Vagina (tissue), 2 donors: ENCODE results near the gene DIO3. TPM values are rescaled to one million over a fixed set of nuclear protein-coding genes. Genes with fewer than 3 reads are reported as not detected.

Experiments
- DNase-seq, 2 donors: peaks; one replicate each; pipeline ENCODE4 v3.0.0-alpha.2; 2017; ENCODE audit errors: extremely low spot score in 2 of 2
- H3K27ac ChIP-seq: fragments of 200-600 bp; sonication (generic); one replicate; pipeline ENCODE4 v1.5.1; 2019
- H3K27me3 ChIP-seq: fragments of 200-600 bp; sonication (generic); one replicate; pipeline ENCODE4 v1.5.1; 2019
- H3K36me3 ChIP-seq, 2 donors: fragments of 200-600 bp; sonication (generic); one replicate each; pipeline ENCODE4 v1.5.1; 2017 to 2019
- H3K4me1 ChIP-seq: fragments of 200-600 bp; sonication (generic); one replicate; pipeline ENCODE4 v1.5.1; 2019
- H3K4me3 ChIP-seq, 2 donors: fragments of 200-600 bp; sonication (generic); 1 replicate in 1 of 2; 2 replicates in 1 of 2; pipeline ENCODE4 v1.5.1; 2016 to 2019
- H3K9me3 ChIP-seq: fragments of 200-600 bp; sonication (generic); one replicate; pipeline ENCODE4 v1.5.1; 2019
- POLR2A ChIP-seq, 2 donors: fragments of 450-650 bp; IDR thresholded peaks; one replicate each; pipeline ENCODE4 v1.6.1; 2017; ENCODE audit warnings: antibody characterized with exemption in 2 of 2, mild to moderate bottlenecking in 2 of 2, moderate library complexity in 2 of 2
- POLR2AphosphoS5 ChIP-seq, 2 donors: sonication (generic); formaldehyde crosslinking; IDR thresholded peaks; one replicate each; pipeline ENCODE4 v1.9.0; 2017; ENCODE audit warnings: antibody characterized with exemption in 2 of 2, mild to moderate bottlenecking in 2 of 2, low read depth in 1 of 2; ENCODE audit not compliant: insufficient read depth in 1 of 2
- intact Hi-C: fragments of 100-400 bp; cut with DNase I; formaldehyde crosslinking; loops from one replicate; pipeline ENCODE4 v1.15.1; 2023
- total RNA-seq: library from RNA; depleted of rRNA; stranded (reverse); fragments of >200 nt; gene quantifications from one replicate; pipeline ENCODE4 v1.2.3, GENCODE V29; 2016
- TF ChIP-seq, protein P1 (sequence below), 3 experiments: fragments of 450-650 bp in 2 of 3; fragments of 200-600 bp in 1 of 3; sonication (generic) in 1 of 3; IDR thresholded peaks; one replicate each; pipeline ENCODE4 v1.5.1; 2017 to 2019; ENCODE audit warnings: antibody characterized with exemption in 3 of 3, mild to moderate bottlenecking in 2 of 3, moderate library complexity in 2 of 3

The DIO3 gene
- total RNA-seq, 1 donor from 2014 or later = 52.1 TPM

DNA sequence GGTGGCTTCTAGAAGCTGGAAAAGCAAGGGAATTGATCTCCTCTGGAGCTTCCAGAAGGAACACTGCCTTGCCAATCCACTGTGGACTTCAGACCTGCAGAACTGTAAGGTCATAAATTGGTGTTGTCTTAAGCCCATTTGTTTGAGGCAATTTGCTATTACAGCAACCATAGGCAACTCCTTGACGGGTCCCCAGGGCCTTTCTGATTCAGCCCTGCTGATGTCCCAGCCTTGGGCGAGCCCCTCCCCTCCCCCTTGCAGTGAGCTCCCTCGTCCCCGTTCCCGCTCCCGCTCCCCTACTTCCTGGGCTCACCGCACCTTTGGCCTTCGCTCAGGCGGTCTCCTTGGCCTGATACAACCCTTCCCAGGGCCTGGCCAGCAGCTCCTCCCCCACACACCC lies 18.9 kb upstream of the DIO3 start:
- no peaks in the 10 kb centered on the region for H3K9me3 ChIP-seq
- intact Hi-C loops = no loop called here
- H3K4me1 ChIP-seq = no peaks in the 10 kb centered on the region
- TF ChIP-seq POLR2AphosphoS5 (IDR thresholded peaks at IDR 0.05; ENCODE audit: insufficient read depth in 1 of 2, low read depth in 1 of 2) = no peak
- no peak for TF ChIP-seq POLR2A (IDR thresholded peaks at IDR 0.05)
- TF ChIP-seq, protein P1, sequence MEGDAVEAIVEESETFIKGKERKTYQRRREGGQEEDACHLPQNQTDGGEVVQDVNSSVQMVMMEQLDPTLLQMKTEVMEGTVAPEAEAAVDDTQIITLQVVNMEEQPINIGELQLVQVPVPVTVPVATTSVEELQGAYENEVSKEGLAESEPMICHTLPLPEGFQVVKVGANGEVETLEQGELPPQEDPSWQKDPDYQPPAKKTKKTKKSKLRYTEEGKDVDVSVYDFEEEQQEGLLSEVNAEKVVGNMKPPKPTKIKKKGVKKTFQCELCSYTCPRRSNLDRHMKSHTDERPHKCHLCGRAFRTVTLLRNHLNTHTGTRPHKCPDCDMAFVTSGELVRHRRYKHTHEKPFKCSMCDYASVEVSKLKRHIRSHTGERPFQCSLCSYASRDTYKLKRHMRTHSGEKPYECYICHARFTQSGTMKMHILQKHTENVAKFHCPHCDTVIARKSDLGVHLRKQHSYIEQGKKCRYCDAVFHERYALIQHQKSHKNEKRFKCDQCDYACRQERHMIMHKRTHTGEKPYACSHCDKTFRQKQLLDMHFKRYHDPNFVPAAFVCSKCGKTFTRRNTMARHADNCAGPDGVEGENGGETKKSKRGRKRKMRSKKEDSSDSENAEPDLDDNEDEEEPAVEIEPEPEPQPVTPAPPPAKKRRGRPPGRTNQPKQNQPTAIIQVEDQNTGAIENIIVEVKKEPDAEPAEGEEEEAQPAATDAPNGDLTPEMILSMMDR (IDR thresholded peaks at IDR 0.05) = no peak
- no peak overlapping the region for H3K27ac ChIP-seq
- no peaks in the 10 kb centered on the region for H3K27me3 ChIP-seq
- H3K36me3 ChIP-seq = no peaks in the 10 kb centered on the region
- H3K4me3 ChIP-seq = no peak overlapping the region
- DNase-seq = no peak

- intact Hi-C loops = no loop called here
- TF ChIP-seq, protein P1 (IDR thresholded peaks at IDR 0.05) = no peak
- TF ChIP-seq POLR2AphosphoS5 (IDR thresholded peaks at IDR 0.05; ENCODE audit: insufficient read depth in 1 of 2, low read depth in 1 of 2) (no peak), POLR2A (IDR thresholded peaks at IDR 0.05) (no peak)
- Histone ChIP-seq H3K4me3 (no peak overlapping the region), H3K36me3 (no peaks in the 10 kb centered on the region), H3K27ac (no peak overlapping the region), H3K27me3 (no peaks in the 10 kb centered on the region), H3K4me1 (no peaks in the 10 kb centered on the region), H3K9me3 (no peaks in the 10 kb centered on the region)
- no peak for DNase-seq
Observed at GRCh38 chr14:101543814-101544213, 17.5 kb upstream of the DIO3 start.

GRCh38 chr14:101544550-101544949 lies 16.7 kb upstream of the DIO3 start:
- intact Hi-C loops = no loop called here
- H3K4me3 ChIP-seq = no peak overlapping the region
- no peaks in the 10 kb centered on the region for H3K27me3 ChIP-seq
- H3K9me3 ChIP-seq = no peaks in the 10 kb centered on the region
- DNase-seq = no peak
- no peak overlapping the region for H3K27ac ChIP-seq
- H3K4me1 ChIP-seq = no peaks in the 10 kb centered on the region
- no peaks in the 10 kb centered on the region for H3K36me3 ChIP-seq
- TF ChIP-seq POLR2A (IDR thresholded peaks at IDR 0.05) = no peak
- no peak for TF ChIP-seq POLR2AphosphoS5 (IDR thresholded peaks at IDR 0.05; ENCODE audit: insufficient read depth in 1 of 2, low read depth in 1 of 2)
- TF ChIP-seq, protein P1 (IDR thresholded peaks at IDR 0.05) = no peak

DNA sequence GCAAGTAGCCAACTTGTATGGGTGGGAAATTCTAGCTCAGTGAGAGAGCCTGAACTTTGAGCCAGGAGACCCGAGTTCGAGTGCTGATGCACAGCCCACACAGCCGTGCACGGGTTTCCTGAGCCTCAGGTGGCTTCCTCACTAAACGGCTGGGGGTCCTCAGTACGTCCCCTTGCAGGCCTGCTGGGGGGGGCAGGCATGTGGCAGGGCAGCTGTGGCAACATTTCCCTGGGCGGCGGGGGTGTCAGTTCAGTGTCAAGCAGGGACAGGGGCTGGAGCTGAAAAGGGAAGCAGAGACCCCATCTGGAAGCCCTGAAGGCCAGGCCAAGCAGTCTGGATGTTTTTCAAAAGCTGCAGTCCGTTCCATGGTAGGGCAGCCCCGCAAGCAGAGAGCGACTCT lies 14.6 kb upstream of the DIO3 start:
- H3K27me3 ChIP-seq = no peaks in the 10 kb centered on the region
- no peak overlapping the region for H3K27ac ChIP-seq
- no peaks in the 10 kb centered on the region for H3K9me3 ChIP-seq
- TF ChIP-seq POLR2AphosphoS5 (IDR thresholded peaks at IDR 0.05; ENCODE audit: insufficient read depth in 1 of 2, low read depth in 1 of 2) (no peak), POLR2A (IDR thresholded peaks at IDR 0.05) (no peak)
- TF ChIP-seq, protein P1 (IDR thresholded peaks at IDR 0.05) = no peak
- intact Hi-C loops = no loop called here
- no peak overlapping the region for H3K4me3 ChIP-seq
- DNase-seq = no peak
- H3K36me3 ChIP-seq = no peaks in the 10 kb centered on the region
- H3K4me1 ChIP-seq = no peaks in the 10 kb centered on the region

GRCh38 chr14:101547107-101547738 lies 14.1 kb upstream of the DIO3 start:
- Histone ChIP-seq H3K27ac (no peak overlapping the region), H3K4me3 (no peak overlapping the region), H3K27me3 (no peaks in the 10 kb centered on the region), H3K9me3 (no peaks in the 10 kb centered on the region), H3K4me1 (no peaks in the 10 kb centered on the region), H3K36me3 (no peaks in the 10 kb centered on the region)
- no peak for DNase-seq
- intact Hi-C loops = no loop called here
- TF ChIP-seq, protein P1 (IDR thresholded peaks at IDR 0.05) = no peak
- no peak for TF ChIP-seq POLR2A (IDR thresholded peaks at IDR 0.05)
- no peak for TF ChIP-seq POLR2AphosphoS5 (IDR thresholded peaks at IDR 0.05; ENCODE audit: insufficient read depth in 1 of 2, low read depth in 1 of 2)
